GM18907 (cell line): Measurements from ENCODE around the gene GAS2L1.

Experiments
- ATAC-seq: cut with Tn5 transposase; IDR thresholded peaks from one replicate; pipeline ENCODE4 v1.9.1; 2021; ENCODE audit warnings: mild to moderate bottlenecking, moderate library complexity; ENCODE audit not compliant: unreplicated experiment

Gene GAS2L1

DNA sequence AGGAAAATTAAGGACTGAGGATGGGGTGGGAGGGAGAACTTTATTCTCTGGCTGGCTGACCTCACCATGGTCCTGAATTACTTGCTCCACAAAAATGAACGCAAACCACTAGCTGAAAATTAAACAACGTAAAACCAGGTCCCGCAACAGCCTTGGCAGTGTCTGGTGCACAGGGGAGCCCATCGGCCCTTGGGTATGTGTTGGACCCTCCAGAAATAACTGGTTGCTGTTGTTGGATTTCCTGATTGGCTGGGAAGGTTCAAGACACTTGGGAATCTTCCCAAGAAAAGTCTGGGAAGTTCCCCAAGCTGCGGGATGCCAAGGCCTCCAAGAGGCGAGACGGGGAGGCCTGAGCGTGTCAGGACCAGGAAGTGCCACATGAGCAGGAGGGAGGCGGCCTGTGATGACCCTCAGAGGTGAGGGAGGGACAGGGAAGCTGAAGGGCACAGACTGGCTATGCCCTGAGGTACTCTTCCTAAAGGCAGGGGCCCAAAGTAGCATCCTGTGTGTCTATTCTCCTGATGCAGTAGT, 19.4 kb downstream of the GAS2L1 start:
- ATAC-seq: no peak

DNA sequence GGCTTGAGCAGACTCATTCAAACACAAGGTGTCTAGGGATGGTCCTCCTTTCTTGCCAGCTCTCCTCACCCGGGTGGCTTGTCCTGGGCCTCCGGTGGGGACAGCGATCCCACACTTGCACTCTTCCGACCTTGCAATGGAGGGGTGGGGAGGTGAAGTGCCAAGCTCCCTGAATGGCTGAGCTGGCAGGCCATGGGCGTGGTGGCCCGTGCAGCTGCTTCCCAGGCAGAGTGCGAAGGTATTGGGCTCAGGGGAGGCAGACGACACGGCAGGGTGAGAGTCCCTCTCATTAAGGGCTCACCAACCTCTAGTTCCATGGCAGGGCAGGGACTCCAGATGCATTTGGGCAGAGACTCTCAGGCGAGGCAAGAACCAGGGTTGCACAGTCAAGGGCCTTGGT, 20.0 kb downstream of the GAS2L1 start:
- no peak for ATAC-seq

DNA sequence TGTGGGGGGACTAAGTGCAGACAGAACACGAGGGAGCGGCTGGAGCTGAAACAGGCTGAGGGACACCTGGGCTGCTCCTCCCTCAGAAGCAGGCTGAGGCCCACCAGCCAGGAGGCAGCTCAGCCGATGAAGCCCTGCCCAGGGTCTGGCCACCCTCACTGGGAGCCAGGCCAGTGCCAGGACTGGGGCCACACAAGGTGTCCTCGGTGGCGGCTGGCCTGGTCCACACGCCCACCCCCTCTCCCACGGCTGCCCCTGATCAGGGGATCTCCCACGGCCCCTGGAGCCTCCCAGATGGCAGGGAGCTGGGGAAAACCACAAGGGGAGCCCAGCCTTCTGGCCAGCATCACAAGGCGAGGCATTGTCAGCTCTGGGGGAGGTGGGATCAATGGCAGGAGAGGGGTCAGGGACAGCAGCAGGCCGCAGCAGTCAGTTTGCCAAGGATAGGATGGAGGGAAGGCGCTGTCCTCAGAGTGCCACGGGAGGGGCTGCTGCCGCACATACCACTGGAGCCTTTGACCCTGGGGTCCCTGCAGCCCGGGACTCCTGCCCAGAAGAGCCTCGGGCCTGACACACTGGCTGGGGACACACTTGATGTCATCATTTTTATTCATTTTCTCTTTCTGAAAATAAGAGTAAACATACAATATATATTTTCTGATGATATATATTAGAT, 20.8 kb downstream of the GAS2L1 start:
- no peak for ATAC-seq

DNA sequence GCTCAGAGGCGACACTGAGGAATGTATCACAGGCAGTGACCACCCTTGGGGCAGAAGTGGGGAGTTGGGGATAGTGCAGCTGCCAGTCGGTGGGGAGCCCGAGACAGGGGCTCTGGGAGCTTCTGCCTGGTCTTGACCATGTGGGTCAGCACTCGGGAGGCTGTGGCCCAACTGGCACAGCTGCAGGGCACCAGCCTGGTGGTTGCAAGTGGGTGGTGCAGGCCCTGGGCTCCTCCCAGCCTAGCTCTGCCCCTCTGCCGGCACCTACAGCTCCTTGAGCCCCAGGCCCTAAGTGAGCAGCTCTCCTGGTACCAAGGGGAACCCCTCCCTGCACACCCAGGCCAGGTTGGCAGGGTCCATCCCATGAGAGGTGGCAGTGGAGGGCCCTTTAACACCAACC, 21.6 kb downstream of the GAS2L1 start:
- no peak for ATAC-seq

DNA sequence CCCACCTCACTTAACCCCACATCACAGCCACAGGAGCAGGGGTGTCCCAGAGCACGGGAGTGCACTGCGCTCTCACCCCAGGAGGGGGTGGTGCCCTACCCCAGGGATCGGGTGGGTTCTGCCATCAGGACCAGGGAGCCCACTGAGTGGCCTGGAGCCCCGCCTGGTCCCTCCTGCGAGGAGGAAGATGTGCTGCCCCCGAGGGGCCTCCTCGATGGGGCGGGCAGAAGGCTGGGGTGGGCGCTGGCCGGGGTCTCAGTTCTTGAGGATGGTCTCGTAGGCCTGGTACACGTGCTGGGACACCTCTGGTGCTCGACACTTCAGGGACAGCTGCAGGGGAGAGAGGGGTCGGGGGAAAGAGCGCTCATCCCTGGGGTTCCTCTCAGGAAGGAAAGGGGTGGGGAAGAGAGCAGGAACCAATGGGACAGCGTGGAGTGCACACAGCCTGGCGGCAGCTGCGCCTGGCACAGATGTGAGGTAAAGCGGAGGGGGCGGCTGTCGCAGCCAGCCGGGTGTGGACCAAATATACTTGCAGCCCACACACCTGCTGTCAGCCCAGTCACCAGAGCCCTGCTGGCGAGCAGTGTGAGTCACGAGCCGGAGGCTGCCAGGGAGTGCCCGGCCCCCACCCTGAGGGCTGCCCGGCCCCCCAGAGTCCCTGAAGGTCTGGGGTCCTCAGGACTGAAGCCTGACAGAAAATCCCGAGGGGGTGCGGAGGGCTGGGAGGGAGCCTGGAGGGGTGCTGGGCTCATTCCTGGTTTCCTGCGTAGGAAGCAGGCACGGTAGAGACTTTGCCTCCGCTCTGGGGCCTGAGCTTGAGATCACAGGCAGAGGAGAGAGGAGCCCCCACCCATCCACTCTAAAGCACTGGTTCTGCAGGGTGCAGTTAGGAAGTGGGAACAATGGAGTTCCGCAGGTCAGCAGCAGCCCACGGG, 22.4 kb downstream of the GAS2L1 start:
- ATAC-seq: no peak

DNA sequence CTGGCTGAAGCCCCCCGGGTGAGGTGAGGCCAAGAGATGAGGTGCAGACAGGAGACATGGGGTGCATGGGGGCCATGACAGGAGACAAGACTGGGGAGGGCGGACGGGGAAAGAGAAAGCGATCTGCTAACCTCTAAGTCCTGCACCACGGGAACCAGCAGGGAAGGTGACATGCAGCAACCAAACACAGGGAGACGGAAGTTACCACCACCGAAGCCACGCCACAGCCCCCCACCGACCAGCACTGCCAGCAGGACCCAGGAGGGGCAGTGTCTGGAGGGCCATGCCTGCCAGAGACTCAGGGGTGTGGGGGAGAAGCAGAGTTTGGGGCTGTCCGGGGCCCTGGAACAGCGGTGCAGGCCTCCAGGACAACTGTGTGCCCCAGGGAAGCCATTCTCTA, 23.1 kb downstream of the GAS2L1 start:
- ATAC-seq: no peak

DNA sequence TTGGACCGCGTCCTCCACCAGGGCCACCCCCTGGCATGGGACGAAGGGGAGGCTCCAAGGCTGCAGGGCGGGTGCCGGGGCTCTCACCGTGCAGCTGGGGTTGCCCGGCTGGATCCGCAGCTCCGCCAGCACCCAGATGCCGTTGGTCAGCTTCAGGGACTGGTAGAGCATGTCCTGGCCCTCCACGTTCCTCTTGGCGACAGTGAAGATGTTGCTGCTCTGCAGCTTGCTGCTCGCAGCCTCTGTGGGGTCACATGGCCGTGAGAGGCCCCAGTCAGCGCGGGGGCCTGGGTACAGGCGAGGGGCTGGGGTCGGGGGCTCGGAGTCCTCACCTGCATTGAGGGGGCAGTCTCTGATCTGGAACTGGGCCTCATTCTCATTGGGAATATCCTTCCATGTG, 23.8 kb downstream of the GAS2L1 start:
- ATAC-seq: no peak

DNA sequence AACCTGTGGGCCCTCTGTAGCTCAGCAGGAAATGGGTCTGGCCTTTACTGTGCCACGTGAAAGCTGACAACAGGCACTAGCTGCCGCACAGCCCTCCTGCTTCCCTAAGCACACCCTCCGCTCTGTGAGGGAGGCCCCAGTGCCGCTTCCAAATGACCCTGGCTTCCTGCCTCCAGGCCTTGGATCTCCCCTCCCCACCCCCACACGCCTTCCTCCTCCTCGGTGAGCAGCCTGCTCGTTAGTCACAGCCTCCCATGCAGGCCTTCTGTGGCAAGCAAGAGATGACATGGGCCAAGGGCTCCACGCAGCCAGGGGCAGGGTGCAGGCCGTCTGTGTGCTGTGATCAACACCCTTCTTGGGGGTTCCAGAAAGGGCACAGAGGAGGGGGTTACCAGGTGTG, 24.3 kb downstream of the GAS2L1 start:
- ATAC-seq: no peak

DNA sequence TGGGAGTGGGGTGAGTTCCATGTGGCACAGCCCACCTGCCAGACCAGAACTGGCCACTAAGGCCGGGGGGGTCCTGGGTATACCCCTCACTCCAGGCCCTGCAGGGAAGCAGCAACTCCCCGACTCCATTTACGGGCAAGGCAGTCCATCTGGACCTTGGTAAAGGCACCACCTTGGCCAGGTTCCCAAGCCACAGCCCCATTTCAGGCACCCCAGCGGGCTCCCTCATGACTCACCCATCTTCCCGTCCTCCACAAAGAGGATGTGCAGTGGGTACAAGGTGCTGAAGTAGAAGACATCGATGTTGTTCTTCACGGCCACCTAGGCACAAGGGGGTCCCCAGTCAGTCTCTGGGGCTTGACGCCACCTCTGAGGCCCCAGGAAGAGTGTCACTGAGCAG, 24.8 kb downstream of the GAS2L1 start:
- ATAC-seq: no peak

DNA sequence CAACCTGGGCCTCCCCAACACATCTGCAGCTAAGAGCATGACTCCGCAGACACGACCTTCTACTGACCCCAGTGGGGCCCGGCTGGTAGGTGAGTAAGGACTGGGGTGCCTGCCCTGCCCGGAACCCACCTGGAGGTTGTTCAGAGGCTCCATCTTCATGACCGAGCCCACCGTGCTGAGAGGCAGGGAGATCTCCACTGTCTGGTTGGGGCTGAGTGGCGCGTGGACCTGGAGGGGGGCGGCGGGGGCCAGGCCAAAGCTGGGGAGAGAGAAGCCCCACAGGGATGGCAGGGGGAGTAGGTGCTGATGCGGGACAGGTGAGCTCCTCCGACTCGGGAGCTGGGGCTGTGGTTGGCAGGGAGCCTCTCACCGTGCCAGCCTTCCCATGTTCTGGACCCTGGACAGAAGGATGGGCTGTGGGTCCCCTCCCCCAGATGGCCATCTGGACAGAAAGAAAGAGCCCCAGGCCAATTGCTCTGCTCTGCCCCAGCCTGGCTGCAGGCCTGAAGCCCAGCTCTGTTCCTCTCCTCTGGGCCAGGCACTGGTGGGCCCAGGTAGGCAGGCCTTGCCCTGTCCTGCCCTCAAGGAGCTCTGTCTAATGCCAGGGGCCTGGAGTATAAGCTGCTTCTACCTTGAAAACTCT, 25.3 kb downstream of the GAS2L1 start:
- no peak for ATAC-seq

DNA sequence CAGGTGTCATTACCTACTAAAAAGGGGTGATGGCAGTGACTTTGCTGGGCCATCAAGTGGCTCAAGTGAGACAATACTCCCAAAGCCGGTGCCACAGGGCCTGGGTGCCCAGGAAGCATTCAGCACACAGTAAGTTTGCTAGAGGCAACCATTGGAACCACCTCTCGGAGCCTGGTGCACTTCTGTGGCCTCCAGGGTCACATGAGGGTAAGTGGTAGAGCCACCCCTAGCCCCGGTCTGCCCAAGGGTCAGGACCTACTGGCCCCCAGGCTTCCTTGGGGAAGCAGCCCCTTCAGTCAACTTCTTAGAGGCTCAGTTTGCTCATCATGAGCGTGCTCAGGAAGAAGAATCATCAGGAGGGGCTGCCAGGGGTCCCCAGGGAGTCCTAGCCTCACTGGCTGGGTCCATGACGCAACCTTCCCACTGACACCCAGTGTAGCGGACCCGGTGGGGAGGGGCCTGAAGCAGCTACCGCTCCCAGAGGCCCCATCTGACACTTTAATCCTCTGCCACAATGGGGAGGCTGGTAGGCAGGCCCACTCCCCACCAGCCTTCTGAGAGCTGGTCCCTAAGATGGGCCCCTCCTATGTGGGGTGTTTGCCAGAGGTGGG, 26.5 kb downstream of the GAS2L1 start:
- no peak for ATAC-seq

DNA sequence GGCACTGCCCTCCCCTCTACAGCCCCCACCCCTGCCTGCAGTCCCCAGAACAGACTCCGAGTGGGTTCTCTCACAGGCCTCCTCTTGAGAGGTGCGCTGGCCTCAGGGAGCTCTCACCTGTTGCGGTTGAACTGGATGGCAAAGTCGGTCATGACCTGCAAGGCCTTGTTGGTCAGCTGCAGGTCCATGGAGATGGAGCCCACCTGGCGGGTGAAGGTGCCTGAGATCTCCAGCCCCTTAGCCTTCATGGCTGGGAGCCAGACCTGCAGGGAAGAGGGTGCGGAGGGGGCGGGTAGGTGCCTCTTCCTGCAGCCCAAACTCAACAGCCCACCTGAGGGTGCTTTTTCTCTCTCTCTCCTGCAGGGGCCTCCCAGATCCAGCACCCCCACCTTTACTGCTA, 27.7 kb downstream of the GAS2L1 start:
- ATAC-seq: no peak

DNA sequence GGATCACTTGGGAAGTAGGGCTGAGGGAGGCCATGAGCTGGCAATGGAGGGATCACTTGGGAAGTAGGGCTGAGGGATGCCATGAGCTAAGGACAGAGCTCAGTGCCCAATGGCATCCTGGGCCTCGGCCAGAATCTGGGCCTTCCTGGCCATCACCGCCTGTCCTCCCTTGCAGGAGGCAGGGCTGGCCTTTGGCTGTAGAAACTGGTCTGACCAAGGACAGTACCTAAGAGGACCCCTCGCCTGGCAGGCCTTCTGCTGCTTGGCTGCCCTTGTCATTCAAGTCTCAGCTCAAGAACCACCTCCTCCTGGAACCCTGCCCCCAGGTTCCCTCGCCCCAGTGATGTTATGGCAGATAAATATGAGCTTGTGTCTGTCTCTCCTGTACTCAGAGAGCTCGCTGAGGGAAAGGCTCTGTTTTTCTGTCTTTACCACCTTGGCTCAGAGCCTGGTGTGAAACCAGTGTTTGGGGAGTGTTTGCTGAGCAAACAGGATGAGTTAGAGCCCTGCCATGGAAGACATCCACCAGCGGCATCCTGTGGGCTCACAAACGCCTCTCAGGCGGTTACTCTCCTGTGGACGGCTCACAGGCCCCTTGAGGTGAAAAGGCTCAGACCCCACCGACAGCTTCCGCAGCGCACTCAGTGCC, 28.4 kb downstream of the GAS2L1 start:
- ATAC-seq: no peak

DNA sequence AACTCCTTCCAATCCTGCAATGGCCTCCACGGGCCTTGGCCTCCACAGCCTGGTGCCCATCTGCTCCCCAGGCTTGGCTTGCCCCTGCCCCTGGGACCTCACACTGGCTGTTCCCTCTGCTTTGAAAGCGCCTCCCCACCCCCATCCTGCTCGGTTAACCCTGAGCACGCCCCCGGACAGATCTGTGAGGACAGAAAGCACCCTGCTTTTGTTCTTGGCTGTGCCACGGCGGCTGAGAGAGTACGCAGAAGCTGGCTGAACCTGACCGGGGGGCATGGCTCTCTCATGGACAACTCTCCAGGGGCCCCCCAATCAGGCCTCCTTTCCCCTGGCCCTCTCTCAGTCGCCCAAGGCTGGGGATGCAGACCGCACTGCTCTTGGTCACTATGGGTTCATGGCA, 29.2 kb downstream of the GAS2L1 start:
- no peak for ATAC-seq

DNA sequence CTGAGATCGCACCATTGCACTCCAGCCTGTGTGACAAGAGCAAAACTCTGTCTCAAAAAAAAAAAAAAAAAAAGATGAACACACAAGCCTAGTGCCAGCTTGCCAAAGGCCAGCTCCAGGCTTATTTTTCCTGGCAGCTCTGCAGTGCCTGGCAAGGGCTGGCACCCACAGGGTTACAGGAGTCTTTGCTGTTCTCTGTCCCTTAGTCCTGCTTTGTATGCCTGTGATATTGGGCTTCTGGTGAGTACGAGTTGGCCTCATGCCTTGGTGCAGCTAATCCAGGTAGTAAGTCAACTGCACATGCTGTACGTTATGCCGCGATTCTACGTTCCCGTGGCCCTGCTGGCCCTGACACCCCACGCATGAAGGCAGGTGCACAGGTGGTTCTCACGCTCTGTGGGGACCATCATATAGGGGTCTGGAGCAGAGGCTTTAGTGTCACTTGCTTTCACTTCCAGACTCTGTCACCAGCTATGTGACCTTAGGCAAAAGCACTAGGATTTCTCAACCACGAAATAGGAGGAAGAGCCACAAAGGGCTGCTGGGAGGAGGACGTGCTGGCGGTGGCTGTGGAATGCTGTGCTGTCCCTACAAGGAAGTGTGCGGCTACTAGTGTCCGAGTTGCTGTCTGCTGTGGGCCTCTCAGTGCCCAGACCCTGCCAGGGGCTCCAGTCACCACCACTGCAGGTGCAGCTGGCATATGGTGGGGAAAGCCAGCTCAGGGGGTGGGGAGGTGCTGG, 30.5 kb downstream of the GAS2L1 start:
- ATAC-seq: no peak

DNA sequence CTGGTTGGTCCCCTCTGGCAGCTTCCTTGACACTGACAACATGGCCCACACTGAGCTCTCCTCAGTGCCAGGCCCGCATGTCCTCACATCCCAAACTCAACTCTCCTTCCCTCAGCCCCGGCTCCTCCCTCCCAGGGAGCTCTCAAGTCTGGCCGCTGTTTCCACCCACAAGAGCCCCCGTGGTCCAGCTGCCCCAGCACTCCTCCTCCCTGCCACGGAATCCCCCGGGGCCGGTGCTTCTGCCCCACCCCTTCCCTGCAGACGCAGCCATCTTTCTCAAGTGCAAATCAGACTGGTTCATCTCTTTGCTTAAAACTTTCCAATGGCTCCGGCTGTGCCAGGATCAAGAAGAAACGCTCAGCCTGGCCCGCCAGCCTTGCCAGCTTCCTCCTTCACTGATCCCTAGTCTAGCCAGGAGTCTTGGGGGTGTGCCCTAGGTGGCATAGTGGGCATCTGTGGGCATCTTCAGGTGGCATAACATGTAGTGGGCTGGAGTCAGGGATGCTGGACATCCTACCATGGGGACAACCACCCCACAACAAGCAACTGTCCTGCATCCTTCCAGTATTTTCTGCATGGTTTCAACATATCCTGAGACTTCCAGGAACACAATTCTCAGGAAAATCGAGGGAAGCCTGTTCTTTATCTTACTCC, 31.3 kb downstream of the GAS2L1 start:
- no peak for ATAC-seq

DNA sequence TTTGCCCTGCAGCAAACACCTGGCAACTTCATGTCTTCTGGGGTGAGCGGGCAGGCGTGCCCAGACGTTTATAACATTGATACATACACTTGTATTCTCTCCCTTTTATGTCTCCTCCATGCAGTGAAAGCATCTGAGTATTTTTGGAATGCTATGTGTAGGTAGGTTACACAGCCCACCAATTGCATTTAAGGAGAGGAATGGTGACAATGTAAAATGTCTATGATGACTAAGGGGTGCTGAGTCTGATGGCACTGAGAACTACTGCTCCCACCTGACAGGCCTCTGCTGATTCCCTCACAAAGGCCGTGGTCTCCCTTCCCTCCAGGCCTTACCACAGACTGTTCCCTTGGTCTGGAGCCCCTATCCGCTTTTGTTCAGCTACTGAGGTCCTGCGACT, 31.9 kb downstream of the GAS2L1 start:
- ATAC-seq: no peak

DNA sequence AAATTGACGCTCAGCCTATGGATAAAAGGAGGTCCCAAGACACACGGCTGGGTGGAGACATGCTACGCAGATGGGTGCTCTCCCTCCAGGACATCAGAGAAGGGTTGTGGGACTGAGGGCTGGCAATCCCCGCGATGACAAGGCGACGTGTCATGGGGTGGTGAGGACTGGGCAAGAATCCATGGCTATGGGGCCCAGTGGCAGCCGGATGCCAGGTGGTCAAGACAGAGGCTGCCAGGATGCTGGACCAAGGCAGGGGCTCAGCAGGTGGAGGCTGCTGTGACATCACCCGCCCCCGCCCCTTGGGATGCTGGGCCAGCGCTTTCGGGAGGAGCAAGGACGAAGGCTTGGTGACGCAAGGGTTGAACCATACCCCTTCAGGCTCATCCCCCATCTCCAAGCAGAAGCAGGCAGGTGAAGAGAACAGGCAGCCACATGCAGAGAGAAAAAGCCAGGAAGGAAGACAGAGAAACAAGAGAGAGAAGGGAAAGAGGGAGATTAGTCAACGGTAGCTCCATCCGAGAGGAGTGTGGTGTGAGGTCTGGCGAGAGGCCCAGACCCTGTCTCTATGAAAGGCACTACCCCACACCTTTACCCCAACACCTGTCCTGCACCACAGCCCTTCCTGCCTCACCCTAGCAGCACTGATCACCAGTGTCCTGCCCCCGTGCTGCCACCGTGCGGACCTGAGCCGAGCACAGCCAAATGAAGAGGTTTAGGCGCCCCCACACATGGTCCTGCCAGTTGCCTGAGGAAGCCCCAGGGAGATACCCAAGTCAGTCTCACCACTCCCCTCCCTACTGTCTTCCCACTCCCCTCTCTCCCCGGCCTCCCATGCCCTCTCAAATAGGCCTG, 33.2 kb downstream of the GAS2L1 start:
- no peak for ATAC-seq

DNA sequence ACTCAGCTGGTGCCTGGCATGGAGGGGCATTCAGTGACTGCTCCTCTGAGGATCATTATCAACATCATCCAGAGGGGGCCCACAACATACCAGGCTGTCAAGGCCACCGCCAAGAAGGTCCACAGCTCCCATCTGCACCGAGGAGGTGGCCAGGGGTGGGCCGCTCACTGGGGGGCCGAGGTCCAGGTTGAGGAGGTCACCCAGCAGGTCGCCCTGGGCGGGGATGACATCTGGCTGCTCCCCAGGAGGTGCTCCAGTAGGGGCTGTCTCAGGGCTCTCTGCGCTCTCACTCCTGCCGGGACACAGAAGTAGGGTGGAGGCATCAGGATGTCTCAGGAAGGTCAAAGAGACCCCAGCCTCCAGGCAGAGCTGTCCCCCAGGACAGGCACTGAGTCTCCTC, 34.1 kb downstream of the GAS2L1 start:
- ATAC-seq: no peak
